Psoas muscle (tissue), 8 donors: ENCODE measurements around the gene MORN3. TPM values are rescaled to one million over a fixed set of nuclear protein-coding genes. Genes with fewer than 3 reads are reported as not detected.

Experiments
- ATAC-seq, 4 donors: fragments of 200-7000 bp; cut with Tn5 transposase; one replicate each; pipeline ENCODE4 v1.9.1; 2020; ENCODE audit warnings: moderate library complexity in 3 of 4, mild to moderate bottlenecking in 2 of 4
- DNase-seq, 2 donors: peaks; one replicate each; pipeline ENCODE4 v3.0.0-alpha.2; 2020
- H3K27ac ChIP-seq: fragments of 200-600 bp; one replicate; pipeline ENCODE4 v1.8.0; 2022
- H3K27me3 ChIP-seq, 3 donors: fragments of 200-600 bp in 1 of 3; one replicate each; pipeline versions ENCODE4 v1.6.1 to v1.8.0; 2013 to 2022; ENCODE audit warnings: low read length in 2 of 3, mild to moderate bottlenecking in 2 of 3, moderate library complexity in 1 of 3; ENCODE audit not compliant: insufficient read depth in 3 of 3
- H3K36me3 ChIP-seq, 2 donors: fragments of 200-600 bp in 1 of 2; one replicate each; pipeline versions ENCODE4 v1.6.1 to v1.8.0; 2013 to 2022; ENCODE audit warnings: low read depth in 1 of 2, mild to moderate bottlenecking in 1 of 2, moderate library complexity in 1 of 2; ENCODE audit not compliant: insufficient read depth in 1 of 2
- H3K4me1 ChIP-seq: fragments of 200-600 bp; one replicate; pipeline ENCODE4 v1.8.0; 2022
- H3K4me3 ChIP-seq: fragments of 200-600 bp; one replicate; pipeline ENCODE4 v1.8.0; 2022; ENCODE audit warnings: mild to moderate bottlenecking
- H3K9me3 ChIP-seq: fragments of 200-600 bp; one replicate; pipeline ENCODE4 v1.8.0; 2022
- WGBS, 3 donors: extraction: QIAGEN DNeasy Blood & Tissue Kit; methylation state at CpG; one replicate each; pipeline versions ENCODE4 v1.1.6 to v1.1.7; 2013; 5-methylcytosine and 5-hydroxymethylcytosine counted together
- intact Hi-C, 2 donors: fragments of 100-400 bp; cut with DNase I; formaldehyde crosslinking; loops; one replicate each; pipeline versions ENCODE4 v1.11.0 to v1.14.2; 2022
- polyA plus RNA-seq, 3 donors: library from polyadenylated mRNA; stranded (reverse); fragments of 200-250 nt; gene quantifications; one replicate each; pipeline ENCODE4 v1.2.3, GENCODE V29; 2013
- total RNA-seq, 4 donors: library from RNA; stranded (reverse); fragmentation: NEBNext Ultra II Directional in 2 of 4; extraction: Animal tissue kit (Norgen Biotek cat#: 25700) in 2 of 4; gene quantifications; one replicate each; pipeline versions ENCODE4 v1.2.1 to v1.2.4, GENCODE V29; 2021 to 2023
- TF ChIP-seq, protein P1 (sequence below): fragments of 200-600 bp; IDR thresholded peaks from one replicate; pipeline ENCODE4 v1.8.0; 2022; ENCODE audit warnings: antibody characterized with exemption
- donor health status: healthy with polysubstance abuse.
- donor health status: DM: no; HTN: no; CAD: no; lungs with moderate emphysema.
- donor health status: Bipolar disorder and iron deficiency.
- donor health status: healthy.
- donor health status: DM: yes; HTN: yes; CAD: no.
- donor health status: DM: no; HTN: no; CAD: no.
- donor health status: DM: no; HTN: no; CAD: no.
- donor health status: DM: yes; HTN: yes; CAD: no.

The MORN3 gene
- total and polyA plus RNA-seq, 7 donors = under 0.01 to 0.12 TPM; not detected in 5

DNA sequence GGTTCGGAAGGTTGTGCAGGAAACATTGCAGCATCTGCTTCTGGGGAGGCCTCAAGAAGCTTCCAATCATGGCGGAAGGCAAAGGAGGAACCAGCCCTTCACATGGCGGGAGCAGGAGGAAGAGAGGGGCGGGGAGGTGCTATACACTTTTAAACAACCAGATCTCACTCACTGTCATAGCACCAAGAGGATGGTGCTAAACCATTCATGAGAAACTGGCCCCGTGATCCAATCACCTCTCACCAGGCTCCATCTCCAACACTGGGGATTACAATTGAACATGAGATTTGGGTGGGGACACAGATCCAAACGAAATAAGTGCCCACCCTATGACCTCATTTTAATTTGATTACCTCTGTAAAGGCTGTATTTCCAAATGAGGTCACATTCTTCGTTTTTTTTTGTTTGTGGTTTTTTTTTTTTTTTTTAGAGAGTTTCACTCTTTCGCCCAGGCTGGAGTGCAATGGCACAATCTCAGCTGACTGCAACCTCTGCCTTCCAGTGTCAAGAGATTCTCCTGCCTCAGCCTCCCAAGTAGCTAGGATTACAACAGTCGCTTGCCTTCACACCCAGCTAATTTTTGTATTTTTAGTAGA is 54.5 kb downstream of the MORN3 start:
- 68 to 76% (median 70%) methylated on average over 9 of the region's 9 CpGs for WGBS, 3 donors
- DNase-seq (no peak), ATAC-seq (no peak)
- H3K4me3 ChIP-seq = no peak overlapping the region
- TF ChIP-seq, protein P1, sequence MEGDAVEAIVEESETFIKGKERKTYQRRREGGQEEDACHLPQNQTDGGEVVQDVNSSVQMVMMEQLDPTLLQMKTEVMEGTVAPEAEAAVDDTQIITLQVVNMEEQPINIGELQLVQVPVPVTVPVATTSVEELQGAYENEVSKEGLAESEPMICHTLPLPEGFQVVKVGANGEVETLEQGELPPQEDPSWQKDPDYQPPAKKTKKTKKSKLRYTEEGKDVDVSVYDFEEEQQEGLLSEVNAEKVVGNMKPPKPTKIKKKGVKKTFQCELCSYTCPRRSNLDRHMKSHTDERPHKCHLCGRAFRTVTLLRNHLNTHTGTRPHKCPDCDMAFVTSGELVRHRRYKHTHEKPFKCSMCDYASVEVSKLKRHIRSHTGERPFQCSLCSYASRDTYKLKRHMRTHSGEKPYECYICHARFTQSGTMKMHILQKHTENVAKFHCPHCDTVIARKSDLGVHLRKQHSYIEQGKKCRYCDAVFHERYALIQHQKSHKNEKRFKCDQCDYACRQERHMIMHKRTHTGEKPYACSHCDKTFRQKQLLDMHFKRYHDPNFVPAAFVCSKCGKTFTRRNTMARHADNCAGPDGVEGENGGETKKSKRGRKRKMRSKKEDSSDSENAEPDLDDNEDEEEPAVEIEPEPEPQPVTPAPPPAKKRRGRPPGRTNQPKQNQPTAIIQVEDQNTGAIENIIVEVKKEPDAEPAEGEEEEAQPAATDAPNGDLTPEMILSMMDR = no peak
- H3K4me1 ChIP-seq = peaks cover 10% of the 10 kb centered on the region
- no peak overlapping the region for H3K27ac ChIP-seq
- no peaks in the 10 kb centered on the region for H3K27me3 ChIP-seq
- no peaks in the 10 kb centered on the region for H3K36me3 ChIP-seq
- intact Hi-C loops = no loop called here
- H3K9me3 ChIP-seq = no peaks in the 10 kb centered on the region

DNA sequence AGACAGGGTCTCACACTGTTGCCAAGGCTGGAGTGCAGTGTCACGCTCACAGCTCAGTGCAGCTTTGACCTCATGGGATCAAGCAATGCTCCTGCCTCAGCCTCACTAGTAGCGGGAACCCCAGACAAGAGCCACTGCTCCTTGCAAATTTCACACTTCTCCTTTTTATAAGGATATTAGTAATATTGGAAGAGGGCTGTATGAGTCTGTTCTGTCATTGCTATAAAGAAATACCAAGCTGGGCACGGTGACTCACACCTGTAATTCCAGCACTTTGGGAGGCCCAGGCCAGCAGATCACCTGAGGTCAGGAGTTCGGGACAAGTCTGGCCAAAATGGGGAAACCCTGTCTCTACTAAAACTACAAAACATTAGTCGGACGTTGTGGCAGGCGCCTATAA is 56.0 kb downstream of the MORN3 start:
- no peaks in the 10 kb centered on the region for H3K9me3 ChIP-seq
- TF ChIP-seq, protein P1 = no peak
- H3K4me1 ChIP-seq = peaks cover 10% of the 10 kb centered on the region
- DNase-seq (no peak), ATAC-seq (no peak)
- H3K4me3 ChIP-seq = no peak overlapping the region
- 92 to 93% (median 92%) methylated on average over 7 of the region's 7 CpGs for WGBS, 3 donors
- intact Hi-C loops = no loop called here
- H3K27ac ChIP-seq = no peak overlapping the region
- no peaks in the 10 kb centered on the region for H3K27me3 ChIP-seq
- no peaks in the 10 kb centered on the region for H3K36me3 ChIP-seq

DNA sequence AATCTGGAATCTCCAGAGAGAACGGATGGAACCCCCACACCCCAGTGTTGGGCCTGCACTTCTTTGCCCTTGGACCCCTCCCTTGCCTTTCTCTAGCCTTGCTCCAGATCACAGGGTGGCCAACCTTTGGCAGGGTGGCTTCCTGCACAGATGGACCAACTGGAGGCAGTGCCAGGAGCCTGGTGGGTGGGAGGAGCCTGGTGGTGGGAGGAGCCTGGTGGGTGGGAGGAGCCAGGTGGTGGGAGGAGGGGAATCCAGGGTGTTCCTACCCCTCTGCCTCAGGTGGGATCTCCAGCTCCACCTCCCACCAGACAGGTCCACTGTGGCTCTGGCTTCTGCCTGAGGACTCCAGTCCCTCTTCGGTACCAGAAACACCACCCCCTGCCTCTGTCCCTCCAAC is 58.1 kb downstream of the MORN3 start:
- Histone ChIP-seq H3K27me3 (no peaks in the 10 kb centered on the region), H3K36me3 (no peaks in the 10 kb centered on the region), H3K4me3 (peak overlapping the region; percentile 8), H3K4me1 (peaks cover 10% of the 10 kb centered on the region), H3K9me3 (no peaks in the 10 kb centered on the region), H3K27ac (peak overlapping the region; percentile 87)
- ATAC-seq (peak; percentile 69 to 86 (median 74)), DNase-seq (peak in 1 of 2 donors; percentile 67)
- WGBS, 3 donors = 68 to 83% (median 79%) methylated on average over 2 of the region's 2 CpGs
- intact Hi-C loops = no loop called here
- TF ChIP-seq, protein P1 = no peak

DNA sequence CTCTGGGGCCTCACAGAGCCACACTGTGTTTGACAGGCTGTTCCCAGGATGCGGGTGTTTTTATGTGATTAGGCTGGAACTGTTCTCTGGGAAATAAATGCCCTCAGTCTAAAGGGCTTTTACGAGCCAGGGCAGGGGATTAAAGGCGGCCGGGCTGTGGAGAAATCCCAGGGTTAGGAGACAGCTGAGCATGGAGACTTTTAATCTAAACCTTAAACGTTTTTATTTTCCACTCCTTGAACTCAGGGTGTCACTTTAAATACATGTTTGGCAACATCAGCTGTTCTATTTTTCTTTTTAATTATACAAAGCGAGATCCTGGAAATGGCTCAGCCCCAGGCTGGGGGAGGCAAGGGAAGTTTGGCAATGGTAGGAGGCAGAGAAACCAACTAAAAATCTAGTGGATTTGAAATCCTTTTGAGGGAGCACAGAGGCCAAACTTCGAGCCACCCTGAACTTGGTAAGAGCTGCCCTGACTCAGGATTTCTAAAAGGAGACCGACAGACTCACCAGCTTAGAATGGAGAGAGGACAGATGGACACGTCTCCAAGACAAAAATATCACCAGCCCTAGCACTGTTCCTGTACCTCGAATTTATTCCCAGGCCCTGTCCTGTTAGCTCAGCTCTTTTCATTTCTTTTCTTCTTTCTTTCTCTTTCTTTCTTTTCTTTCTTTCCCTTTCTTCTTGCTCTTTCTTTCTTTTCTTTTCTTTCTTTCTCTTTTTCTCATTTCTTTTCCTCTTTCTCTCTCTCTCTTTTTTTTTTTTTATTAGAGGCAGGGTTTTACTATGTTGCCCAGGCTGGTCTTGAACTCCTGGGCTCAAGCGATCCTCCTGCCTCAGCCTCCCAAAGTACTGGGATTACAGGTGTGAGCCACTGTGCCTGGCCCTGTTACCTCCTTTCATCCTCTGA is 59.0 kb downstream of the MORN3 start:
- no peaks in the 10 kb centered on the region for H3K9me3 ChIP-seq
- TF ChIP-seq, protein P1 = no peak
- peaks cover 10% of the 10 kb centered on the region for H3K4me1 ChIP-seq
- intact Hi-C loops = no loop called here
- H3K36me3 ChIP-seq = no peaks in the 10 kb centered on the region
- no peaks in the 10 kb centered on the region for H3K27me3 ChIP-seq
- ATAC-seq (peak; percentile 95 to 98 (median 96)), DNase-seq (no peak)
- peak overlapping the region; percentile 87 for H3K27ac ChIP-seq
- H3K4me3 ChIP-seq = peak overlapping the region; percentile 8
- 20 to 26% (median 23%) methylated on average over 11 of the region's 11 CpGs for WGBS, 3 donors
